GM19372 (cell line): ENCODE data around the gene FNDC3A.

Experiments
- ATAC-seq: cut with Tn5 transposase; IDR thresholded peaks from one replicate; pipeline ENCODE4 v1.9.1; 2021; ENCODE audit warnings: mild to moderate bottlenecking, low read depth, moderate library complexity; ENCODE audit not compliant: unreplicated experiment

FNDC3A gene

DNA sequence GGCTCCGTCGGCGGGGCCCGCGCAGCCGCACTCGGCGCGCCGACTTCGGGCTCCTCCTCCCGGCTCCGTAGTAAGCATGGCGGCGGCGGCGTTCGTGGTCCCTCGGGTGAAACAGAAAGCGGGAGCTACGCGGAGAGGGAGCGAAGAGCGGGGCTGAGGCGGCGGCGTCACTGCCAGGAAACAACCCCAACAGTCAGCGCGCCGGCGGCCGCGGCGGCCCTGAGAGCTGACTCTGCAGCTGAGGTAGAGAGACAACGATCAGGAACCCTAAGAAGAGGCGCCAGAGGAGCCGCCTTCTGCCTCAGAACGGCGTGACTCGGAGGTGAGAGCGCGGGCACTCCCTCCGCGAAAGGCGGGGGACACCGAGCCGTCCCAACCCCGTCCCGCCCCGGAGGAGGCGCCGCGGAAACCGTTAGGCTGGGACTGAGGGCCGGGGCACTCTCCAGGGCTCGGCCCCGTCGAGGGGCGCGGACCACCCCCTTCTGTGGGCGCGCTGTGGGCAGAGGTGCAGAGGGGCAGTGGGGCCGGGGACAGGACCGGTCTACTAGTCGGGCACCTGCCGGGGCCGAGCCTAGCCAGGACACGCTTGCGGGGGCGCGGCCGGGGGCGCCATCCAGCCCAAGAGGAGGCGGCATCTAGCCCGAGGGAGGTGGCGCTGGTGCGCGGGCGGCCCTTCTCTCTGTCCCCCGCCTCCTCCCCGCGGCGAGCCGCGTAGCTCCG lies at the start of gene FNDC3A:
Gene FNDC3A, plus strand, starts transcription at position 57 of the 720 bp plus-strand sequence. CDS start 30,279 bp downstream, outside the sequence.
- ATAC-seq: peak; percentile 53

DNA sequence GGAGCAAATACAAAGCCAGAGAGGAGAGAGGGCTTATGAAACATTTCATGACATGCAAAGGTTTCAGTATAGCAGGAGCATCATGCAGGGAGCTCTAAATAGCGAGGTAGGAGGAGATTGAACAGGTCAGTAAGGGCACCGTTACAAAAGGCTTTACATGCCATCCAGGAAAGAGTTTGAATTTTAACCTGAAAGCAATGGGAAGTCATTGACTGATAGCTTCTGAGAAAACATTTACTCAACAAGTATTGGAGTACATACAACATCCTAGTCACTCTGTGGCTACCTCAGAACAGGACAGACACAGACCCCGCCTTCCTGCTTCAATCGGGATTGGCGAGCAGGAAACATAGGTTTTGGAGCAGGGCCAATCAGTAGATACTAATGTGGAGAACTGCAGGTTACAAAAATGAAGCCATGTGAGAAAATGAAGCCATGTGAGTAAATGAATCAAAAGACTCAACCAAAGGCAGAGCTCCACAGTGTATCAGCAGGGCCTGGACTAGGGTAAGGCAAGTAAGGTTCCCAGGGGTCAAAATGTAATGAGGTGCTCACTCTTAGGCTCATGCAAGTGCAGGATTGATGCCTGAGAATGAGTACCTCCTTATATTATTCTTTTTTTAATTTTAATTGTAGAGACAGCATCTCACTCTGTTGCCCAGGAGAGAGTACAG lies 46.8 kb upstream of the FNDC3A start:
- no peak for ATAC-seq

DNA sequence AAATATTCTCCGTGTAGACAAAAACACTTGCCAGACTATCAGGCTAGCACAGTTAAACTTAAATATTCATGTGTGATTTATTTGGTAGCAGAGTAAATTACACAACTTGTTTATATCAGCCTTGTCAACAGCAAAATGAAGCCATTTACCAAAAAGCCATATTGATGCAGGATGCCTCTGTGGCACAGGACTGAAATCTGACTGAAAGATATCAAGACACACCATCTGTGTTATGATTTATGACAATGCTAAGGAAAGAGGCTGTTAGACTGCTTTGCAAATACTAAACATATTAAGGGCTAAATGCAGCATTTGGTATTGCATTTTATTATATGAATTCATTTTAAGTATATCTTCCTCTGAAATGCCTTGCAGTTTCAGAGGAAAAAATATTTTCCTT lies 44.8 kb upstream of the FNDC3A start:
- ATAC-seq: no peak

DNA sequence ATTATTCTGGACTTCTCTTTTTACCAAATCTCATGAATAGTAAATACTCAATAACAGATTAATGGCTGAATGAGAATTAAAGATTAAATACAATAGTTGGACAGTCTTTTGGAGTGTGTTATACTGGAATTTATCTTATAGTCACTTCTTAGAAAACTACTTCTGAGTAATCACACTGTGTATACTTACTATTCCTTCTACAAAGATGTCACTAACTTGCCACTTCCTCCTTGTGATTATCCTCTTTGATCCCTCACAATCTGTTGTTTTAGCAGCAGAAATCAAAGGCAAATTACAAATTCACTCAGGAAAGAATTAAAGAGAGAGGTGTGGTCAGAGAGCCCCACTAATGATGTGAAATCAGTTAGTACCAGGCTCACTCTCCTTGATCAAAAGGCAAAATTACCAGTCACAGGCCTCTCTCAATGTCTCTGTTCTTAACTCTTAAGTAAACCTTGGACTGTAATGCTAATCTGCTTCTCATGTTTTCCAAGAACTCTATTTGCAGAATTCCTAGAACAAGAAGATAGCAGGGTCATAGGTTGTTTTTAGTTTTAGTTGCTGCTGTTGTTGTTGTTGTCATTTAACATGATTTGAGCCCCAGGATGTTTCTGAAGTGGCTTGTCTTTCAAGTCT lies 37.3 kb upstream of the FNDC3A start:
- ATAC-seq: no peak

- no peak for ATAC-seq
Observed at GRCh38 chr13:48939728-48940127, 36.0 kb upstream of the FNDC3A start.

DNA sequence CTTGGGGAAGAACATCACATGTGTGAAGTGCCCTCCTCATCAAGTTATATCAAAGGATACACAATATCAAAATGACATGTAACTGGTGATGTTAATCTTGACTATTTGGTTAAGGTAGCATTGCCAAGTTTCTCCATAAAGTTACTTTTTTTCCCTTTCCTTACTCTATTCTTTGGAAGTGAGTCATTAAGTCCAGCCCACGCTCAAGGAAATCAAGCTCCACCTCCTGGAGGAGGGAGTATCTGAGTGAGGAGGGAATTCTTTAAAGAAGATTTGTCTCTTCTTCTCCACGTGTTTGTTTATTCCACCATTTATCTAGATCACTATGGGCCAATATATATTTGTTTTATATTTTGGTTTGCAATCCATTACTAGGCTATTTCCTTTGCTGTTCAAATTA lies 33.6 kb upstream of the FNDC3A start:
- ATAC-seq: no peak

DNA sequence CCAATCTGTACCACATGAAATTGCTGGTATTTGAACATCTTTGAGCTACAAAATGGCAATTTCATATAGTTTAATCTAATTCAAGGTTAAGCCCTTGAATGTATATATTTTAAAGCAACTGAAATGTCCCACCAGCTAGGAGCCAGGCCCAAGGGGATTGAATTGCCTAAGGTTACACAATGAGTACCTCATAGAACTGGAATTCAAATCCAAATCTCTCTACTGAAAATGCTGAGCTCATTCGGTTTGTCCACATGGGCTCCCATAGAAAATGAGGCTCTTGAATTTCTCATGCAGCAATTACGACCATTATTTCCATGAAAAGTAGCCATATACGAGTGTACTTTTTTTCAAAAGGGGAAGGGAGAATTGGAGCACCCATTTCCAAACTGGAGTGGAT lies 31.5 kb upstream of the FNDC3A start:
- no peak for ATAC-seq

DNA sequence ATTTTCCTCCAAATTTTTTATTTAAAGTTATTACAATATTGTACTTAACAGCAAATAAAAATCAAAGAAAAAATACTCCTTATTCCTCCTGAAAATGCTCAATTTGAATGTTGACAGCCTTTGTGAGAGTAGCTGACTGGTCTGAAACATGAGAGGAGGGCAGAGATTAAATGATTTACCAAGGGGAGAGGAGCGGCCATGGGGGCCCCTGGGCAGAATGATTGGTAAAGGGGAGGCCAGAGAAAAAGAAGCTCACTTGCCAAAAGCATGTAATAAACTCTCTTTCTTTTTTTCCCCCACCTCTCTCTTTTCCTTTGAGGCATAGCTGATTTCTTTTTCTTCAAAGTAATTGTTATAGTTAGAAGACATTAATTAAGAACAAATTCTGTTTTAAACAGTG lies 30.1 kb upstream of the FNDC3A start:
- ATAC-seq: no peak

GRCh38 chr13:48946163-48946562 lies 29.5 kb upstream of the FNDC3A start:
- no peak for ATAC-seq

- no peak for ATAC-seq
Observed at GRCh38 chr13:48949566-48950500, 25.9 kb upstream of the FNDC3A start.

GRCh38 chr13:48950501-48950875 lies 25.2 kb upstream of the FNDC3A start:
- ATAC-seq: no peak

DNA sequence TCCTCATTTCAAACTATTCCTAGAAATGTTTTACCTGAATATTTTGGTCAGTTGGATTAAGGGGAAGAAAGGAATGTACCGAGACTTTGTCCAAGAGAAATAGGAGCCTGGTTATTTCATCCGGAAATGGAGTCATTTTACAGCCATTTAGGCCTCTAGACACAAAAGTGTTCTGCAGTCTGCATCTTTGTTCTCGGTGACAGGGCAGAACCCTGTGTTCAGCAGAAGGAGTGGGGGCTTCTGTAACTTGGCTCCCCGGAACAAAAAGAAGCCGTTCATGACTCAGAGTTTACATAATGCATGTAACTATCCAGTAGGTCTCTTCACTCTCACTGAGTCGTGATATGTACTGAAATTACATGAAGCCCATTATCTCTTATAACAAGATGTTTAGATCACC lies 21.6 kb upstream of the FNDC3A start:
- ATAC-seq: no peak

DNA sequence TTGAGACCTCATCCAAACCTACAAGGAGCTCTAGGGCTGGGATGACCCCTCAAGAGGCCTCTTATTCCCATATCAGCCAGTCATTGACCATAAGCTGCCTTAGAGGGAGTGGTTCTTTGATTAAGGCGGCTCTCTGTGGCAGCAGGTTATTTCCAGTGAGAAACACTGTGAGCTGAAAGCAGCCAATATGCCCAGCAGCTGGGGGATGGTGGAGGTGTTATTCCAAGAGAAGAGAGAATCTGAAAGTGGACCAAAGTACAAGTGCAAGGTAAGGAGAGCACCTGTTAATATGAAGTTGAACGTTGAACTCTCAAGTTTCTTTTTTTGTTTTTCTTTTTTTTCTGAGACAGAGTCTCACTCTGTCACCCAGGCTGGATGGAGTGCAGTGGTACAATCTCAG lies 20.2 kb upstream of the FNDC3A start:
- ATAC-seq: no peak

- no peak for ATAC-seq
Observed at GRCh38 chr13:48961379-48961778, 14.3 kb upstream of the FNDC3A start.

DNA sequence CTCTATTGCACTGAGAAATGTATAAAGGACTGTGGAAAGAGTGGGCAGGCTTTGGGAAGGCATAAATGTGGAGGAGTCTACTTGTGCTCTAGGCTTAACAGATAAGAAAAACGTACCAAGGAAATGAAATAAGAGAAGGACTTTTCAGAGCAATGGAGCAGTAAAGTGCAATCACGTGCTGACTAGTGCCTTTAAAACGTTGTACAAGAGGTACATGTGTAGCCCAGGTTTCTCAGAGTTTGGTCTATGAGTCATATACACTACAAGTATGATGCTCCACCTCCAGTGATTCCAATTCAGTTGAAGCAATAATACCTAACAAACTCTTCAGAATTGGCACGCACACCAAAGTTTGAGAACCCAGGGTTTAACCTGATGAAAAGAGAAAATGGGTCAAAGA lies 13.4 kb upstream of the FNDC3A start:
- ATAC-seq: no peak

DNA sequence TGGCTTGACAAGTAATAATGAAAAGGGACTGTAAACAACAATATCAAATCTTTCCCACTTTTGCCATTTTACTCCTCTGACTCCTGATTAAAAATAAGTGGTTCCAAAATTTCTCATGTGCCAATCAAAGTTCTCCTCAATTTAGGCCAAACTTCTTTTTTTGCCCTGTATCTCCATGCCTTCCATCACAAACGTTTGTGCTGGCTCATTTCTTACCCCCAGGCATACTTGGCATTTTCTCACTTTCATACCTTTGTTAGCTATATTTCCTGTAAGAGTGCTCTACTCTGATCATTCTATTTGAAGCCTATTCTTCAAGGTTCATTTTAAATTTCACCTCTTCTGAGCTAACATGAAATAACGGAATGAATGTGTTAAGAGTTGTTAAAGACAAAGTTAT lies 10.0 kb upstream of the FNDC3A start:
- ATAC-seq: no peak

GRCh38 chr13:48969685-48970084 lies 6.0 kb upstream of the FNDC3A start:
- no peak for ATAC-seq

GRCh38 chr13:48973845-48974431 lies 1.8 kb upstream of the FNDC3A start:
- ATAC-seq: no peak

- no peak for ATAC-seq
Observed at GRCh38 chr13:48975101-48975855, 434 bp upstream of the FNDC3A start.
